ENCODE measurements around the gene ADAMTSL3.

ADAMTSL3 gene

GRCh38 chr15:83653639-83654378, at the start of gene ADAMTSL3:
Gene ADAMTSL3 (plus strand): TSS chr15:83654123. CDS start chr15:83655762, 1,639 bp downstream.
- H3K36me3 ChIP-seq (ENCODE audit: control insufficient read depth in 1 of 2, insufficient read depth in 2 of 2, low read length in 2 of 2) = no peaks in the 10 kb centered on the region
- H3K27ac ChIP-seq (ENCODE audit: low read length) = peak within 1 kb of the TSS; percentile 45
- peak within 1 kb of the TSS; percentile 46 to 63 for H3K4me3 ChIP-seq (ENCODE audit: low read depth in 1 of 2, low read length in 2 of 2)
- peaks cover 0 to 3% of the 10 kb centered on the region in 2 donors for H3K4me1 ChIP-seq (ENCODE audit: control insufficient read depth in 1 of 2, insufficient read depth in 2 of 2, low read length in 2 of 2)
- H3K9me3 ChIP-seq (ENCODE audit: control insufficient read depth in 1 of 2, low read length in 2 of 2) = no peaks in the 10 kb centered on the region
- no peaks in the 10 kb centered on the region for H3K27me3 ChIP-seq (ENCODE audit: low read depth, low read length)

GRCh38 chr15:83604549-83604948, 49.4 kb upstream of the ADAMTSL3 start:
- Histone ChIP-seq H3K9me3 (ENCODE audit: control insufficient read depth in 1 of 2, low read length in 2 of 2) (peaks cover 0 to 4% of the 10 kb centered on the region in 2 donors), H3K27ac (ENCODE audit: low read length) (no peak overlapping the region)

GRCh38 chr15:83605111-83605945, 48.6 kb upstream of the ADAMTSL3 start:
- no peaks in the 10 kb centered on the region for H3K27me3 ChIP-seq (ENCODE audit: low read depth, low read length)
- H3K27ac ChIP-seq (ENCODE audit: low read length) = no peak overlapping the region
- peaks cover 0 to 16% of the 10 kb centered on the region in 2 donors for H3K4me1 ChIP-seq (ENCODE audit: control insufficient read depth in 1 of 2, insufficient read depth in 2 of 2, low read length in 2 of 2)
- H3K36me3 ChIP-seq (ENCODE audit: control insufficient read depth in 1 of 2, insufficient read depth in 2 of 2, low read length in 2 of 2) = no peaks in the 10 kb centered on the region
- peaks cover 0 to 2% of the 10 kb centered on the region in 2 donors for H3K9me3 ChIP-seq (ENCODE audit: control insufficient read depth in 1 of 2, low read length in 2 of 2)
- no peak overlapping the region for H3K4me3 ChIP-seq (ENCODE audit: low read depth in 1 of 2, low read length in 2 of 2)

More at GRCh38 chr15:83604549-83604948, 49.4 kb upstream of the ADAMTSL3 start:
- Histone ChIP-seq H3K36me3 (ENCODE audit: control insufficient read depth in 1 of 2, insufficient read depth in 2 of 2, low read length in 2 of 2) (no peaks in the 10 kb centered on the region), H3K4me1 (ENCODE audit: control insufficient read depth in 1 of 2, insufficient read depth in 2 of 2, low read length in 2 of 2) (peaks cover 0 to 16% of the 10 kb centered on the region in 2 donors), H3K4me3 (ENCODE audit: low read depth in 1 of 2, low read length in 2 of 2) (no peak overlapping the region), H3K27me3 (ENCODE audit: low read depth, low read length) (no peaks in the 10 kb centered on the region)

GRCh38 chr15:83610132-83610531, 43.8 kb upstream of the ADAMTSL3 start:
- no peaks in the 10 kb centered on the region for H3K36me3 ChIP-seq (ENCODE audit: control insufficient read depth in 1 of 2, insufficient read depth in 2 of 2, low read length in 2 of 2)
- no peak overlapping the region for H3K4me3 ChIP-seq (ENCODE audit: low read depth in 1 of 2, low read length in 2 of 2)
- no peaks in the 10 kb centered on the region for H3K9me3 ChIP-seq (ENCODE audit: control insufficient read depth in 1 of 2, low read length in 2 of 2)
- H3K27ac ChIP-seq (ENCODE audit: low read length) = no peak overlapping the region
- H3K27me3 ChIP-seq (ENCODE audit: low read depth, low read length) = no peaks in the 10 kb centered on the region
- peaks cover 0 to 10% of the 10 kb centered on the region in 2 donors for H3K4me1 ChIP-seq (ENCODE audit: control insufficient read depth in 1 of 2, insufficient read depth in 2 of 2, low read length in 2 of 2)

- no peak overlapping the region for H3K4me3 ChIP-seq (ENCODE audit: low read depth in 1 of 2, low read length in 2 of 2)
- H3K27ac ChIP-seq (ENCODE audit: low read length) = no peak overlapping the region
- no peaks in the 10 kb centered on the region for H3K36me3 ChIP-seq (ENCODE audit: control insufficient read depth in 1 of 2, insufficient read depth in 2 of 2, low read length in 2 of 2)
These were observed 42.8 kb upstream of the ADAMTSL3 start for GRCh38 chr15:83610901-83611685.

GRCh38 chr15:83612226-83612625, 41.7 kb upstream of the ADAMTSL3 start:
- H3K27me3 ChIP-seq (ENCODE audit: low read depth, low read length) = no peaks in the 10 kb centered on the region
- H3K36me3 ChIP-seq (ENCODE audit: control insufficient read depth in 1 of 2, insufficient read depth in 2 of 2, low read length in 2 of 2) = no peaks in the 10 kb centered on the region
- H3K9me3 ChIP-seq (ENCODE audit: control insufficient read depth in 1 of 2, low read length in 2 of 2) = no peaks in the 10 kb centered on the region
- no peak overlapping the region for H3K27ac ChIP-seq (ENCODE audit: low read length)
- no peak overlapping the region for H3K4me3 ChIP-seq (ENCODE audit: low read depth in 1 of 2, low read length in 2 of 2)
- no peaks in the 10 kb centered on the region for H3K4me1 ChIP-seq (ENCODE audit: control insufficient read depth in 1 of 2, insufficient read depth in 2 of 2, low read length in 2 of 2)

More at GRCh38 chr15:83610901-83611685, 42.8 kb upstream of the ADAMTSL3 start:
- peaks cover 0 to under 1% of the 10 kb centered on the region in 2 donors for H3K4me1 ChIP-seq (ENCODE audit: control insufficient read depth in 1 of 2, insufficient read depth in 2 of 2, low read length in 2 of 2)
- no peaks in the 10 kb centered on the region for H3K27me3 ChIP-seq (ENCODE audit: low read depth, low read length)
- H3K9me3 ChIP-seq (ENCODE audit: control insufficient read depth in 1 of 2, low read length in 2 of 2) = no peaks in the 10 kb centered on the region

GRCh38 chr15:83612898-83613635, 40.9 kb upstream of the ADAMTSL3 start:
- H3K4me3 ChIP-seq (ENCODE audit: low read depth in 1 of 2, low read length in 2 of 2) = no peak overlapping the region
- no peaks in the 10 kb centered on the region for H3K9me3 ChIP-seq (ENCODE audit: control insufficient read depth in 1 of 2, low read length in 2 of 2)
- no peaks in the 10 kb centered on the region for H3K4me1 ChIP-seq (ENCODE audit: control insufficient read depth in 1 of 2, insufficient read depth in 2 of 2, low read length in 2 of 2)
- H3K36me3 ChIP-seq (ENCODE audit: control insufficient read depth in 1 of 2, insufficient read depth in 2 of 2, low read length in 2 of 2) = no peaks in the 10 kb centered on the region
- no peaks in the 10 kb centered on the region for H3K27me3 ChIP-seq (ENCODE audit: low read depth, low read length)
- no peak overlapping the region for H3K27ac ChIP-seq (ENCODE audit: low read length)

- Histone ChIP-seq H3K4me3 (ENCODE audit: low read depth in 1 of 2, low read length in 2 of 2) (no peak overlapping the region), H3K27me3 (ENCODE audit: low read depth, low read length) (no peaks in the 10 kb centered on the region), H3K27ac (ENCODE audit: low read length) (no peak overlapping the region), H3K36me3 (ENCODE audit: control insufficient read depth in 1 of 2, insufficient read depth in 2 of 2, low read length in 2 of 2) (no peaks in the 10 kb centered on the region), H3K4me1 (ENCODE audit: control insufficient read depth in 1 of 2, insufficient read depth in 2 of 2, low read length in 2 of 2) (no peaks in the 10 kb centered on the region), H3K9me3 (ENCODE audit: control insufficient read depth in 1 of 2, low read length in 2 of 2) (no peaks in the 10 kb centered on the region)
These were observed 40.2 kb upstream of the ADAMTSL3 start for GRCh38 chr15:83613714-83614113.

GRCh38 chr15:83616840-83617239, 37.1 kb upstream of the ADAMTSL3 start:
- no peaks in the 10 kb centered on the region for H3K36me3 ChIP-seq (ENCODE audit: control insufficient read depth in 1 of 2, insufficient read depth in 2 of 2, low read length in 2 of 2)
- no peaks in the 10 kb centered on the region for H3K27me3 ChIP-seq (ENCODE audit: low read depth, low read length)
- H3K4me1 ChIP-seq (ENCODE audit: control insufficient read depth in 1 of 2, insufficient read depth in 2 of 2, low read length in 2 of 2) = no peaks in the 10 kb centered on the region
- H3K4me3 ChIP-seq (ENCODE audit: low read depth in 1 of 2, low read length in 2 of 2) = no peak overlapping the region
- H3K9me3 ChIP-seq (ENCODE audit: control insufficient read depth in 1 of 2, low read length in 2 of 2) = no peaks in the 10 kb centered on the region
- no peak overlapping the region for H3K27ac ChIP-seq (ENCODE audit: low read length)

- Histone ChIP-seq H3K4me1 (ENCODE audit: control insufficient read depth in 1 of 2, insufficient read depth in 2 of 2, low read length in 2 of 2) (no peaks in the 10 kb centered on the region), H3K4me3 (ENCODE audit: low read depth in 1 of 2, low read length in 2 of 2) (no peak overlapping the region), H3K27ac (ENCODE audit: low read length) (no peak overlapping the region), H3K36me3 (ENCODE audit: control insufficient read depth in 1 of 2, insufficient read depth in 2 of 2, low read length in 2 of 2) (no peaks in the 10 kb centered on the region), H3K9me3 (ENCODE audit: control insufficient read depth in 1 of 2, low read length in 2 of 2) (no peaks in the 10 kb centered on the region), H3K27me3 (ENCODE audit: low read depth, low read length) (no peaks in the 10 kb centered on the region)
These were observed 27.6 kb upstream of the ADAMTSL3 start for GRCh38 chr15:83626171-83626802.

Data from muscle layer of duodenum (tissue), 2 donors.